ENCODE measurements around the gene NAA20. TPM values are rescaled to one million over a fixed set of nuclear protein-coding genes. Genes with fewer than 3 reads are reported as not detected.

Gene NAA20
- total and polyA plus RNA-seq, 2 of the 4 experiments (the other 2 are of a cell fraction): 35.7 to 58.8 TPM

GRCh38 chr20:20075032-20075431 lies 57.9 kb downstream of the NAA20 start:
- Histone ChIP-seq H3K4me3 (ENCODE audit: insufficient read depth, low read depth, low read length) (no peak overlapping the region), H3K23ac (ENCODE audit: low read depth, low read length) (no peak overlapping the region), H3K9me3 (ENCODE audit: control insufficient read depth, insufficient read depth, low read length) (no peaks in the 10 kb centered on the region), H2BK20ac (ENCODE audit: low read depth, low read length) (no peak overlapping the region), H3K4me2 (ENCODE audit: low read depth, low read length) (no peak overlapping the region), H4K8ac (ENCODE audit: low read depth in 2 of 2, low read length in 2 of 2) (no peak overlapping the region), H3K14ac (replicated peaks; ENCODE audit: low read depth, low read length) (no peak overlapping the region), H2AFZ (replicated peaks; ENCODE audit: low read length, poor library complexity) (no peak overlapping the region), H2AK5ac (ENCODE audit: low read depth, low read length) (no peak overlapping the region), H4K91ac (ENCODE audit: insufficient read depth, low read depth, low read length) (no peak overlapping the region), H4K5ac (ENCODE audit: low read depth, low read length) (no peak overlapping the region), H3K4ac (ENCODE audit: low read depth, low read length) (no peak overlapping the region), H3K36me3 (ENCODE audit: control insufficient read depth, insufficient read depth, low read length) (no peaks in the 10 kb centered on the region), H3K18ac (ENCODE audit: low read depth, low read length) (no peak overlapping the region), H3K27ac (ENCODE audit: insufficient read depth, low read length) (no peak overlapping the region), H2BK15ac (ENCODE audit: low read depth, low read length) (no peak overlapping the region), H4K20me1 (ENCODE audit: insufficient read depth, low read length) (no peaks in the 10 kb centered on the region), H3K79me1 (ENCODE audit: low read depth in 1 of 2, low read length in 2 of 2) (no peaks in the 10 kb centered on the region), H3K56ac (ENCODE audit: extremely low read depth, insufficient read depth, low read length) (no peak overlapping the region), H3K9me1 (ENCODE audit: insufficient read depth, low read length) (no peaks in the 10 kb centered on the region), H2AK9ac (replicated peaks; ENCODE audit: low read depth, low read length, poor library complexity) (no peak overlapping the region), H2BK5ac (ENCODE audit: low read depth, low read length, poor library complexity, severe bottlenecking) (no peak overlapping the region), H3K9ac (ENCODE audit: low read depth, low read length) (no peak overlapping the region), H2BK120ac (ENCODE audit: low read depth, low read length) (no peak overlapping the region), H3K4me1 (ENCODE audit: control insufficient read depth, insufficient read depth, low read length) (no peaks in the 10 kb centered on the region), H3K27me3 (ENCODE audit: control insufficient read depth, insufficient read depth, low read length) (peaks cover 32% of the 10 kb centered on the region)
- DNase-seq: no peak
- in situ Hi-C loops (cut with MboI; ENCODE audit: low sequenced_read_pairs) (loop anchor here (10.0 kb wide), 1 partner anchor 160 kb away; no protein-coding TSS in a partner anchor), dilution Hi-C loops (cut with HindIII; ENCODE audit: low sequenced_read_pairs, unreplicated experiment) (no loop called here), intact Hi-C loops (cut with micrococcal nuclease) (no loop called here)
- BruUV-seq (replicated peaks): no TSS peak
- no CpG with 5 or more reads among the region's 4 CpGs for WGBS, 2 experiments (ENCODE audit: extremely low coverage in 2 of 2, insufficient read length in 1 of 2)
- ChIA-PET POLR2A (ENCODE audit: unreplicated experiment) (no interaction called here), CTCF (no interaction called here)
- TF ChIP-seq RCOR1 (IDR thresholded peaks at IDR 0.05; ENCODE audit: insufficient replicate concordance, low read length) (no peak), MAZ (IDR thresholded peaks at IDR 0.05; ENCODE audit: borderline replicate concordance, low read depth, low read length) (no peak), ELK1 (IDR thresholded peaks at IDR 0.05; ENCODE audit: borderline replicate concordance, low read depth, low read length) (no peak), SMC3 (IDR thresholded peaks at IDR 0.05; ENCODE audit: low read depth, low read length) (no peak), RAD21 (IDR thresholded peaks at IDR 0.05; ENCODE audit: low read length) (no peak), FOS (IDR thresholded peaks at IDR 0.05; ENCODE audit: low read depth, low read length) (no peak), POLR2A (IDR thresholded peaks at IDR 0.05; ENCODE audit: low read depth, low read length) (no peak), CTCF (conservative IDR thresholded peaks at IDR 0.05; ENCODE audit: low read depth, low read length) (no peak), USF2 (IDR thresholded peaks at IDR 0.05; ENCODE audit: low read depth, low read length) (no peak), BHLHE40 (IDR thresholded peaks at IDR 0.05; ENCODE audit: low read depth, low read length) (no peak), MAFK (IDR thresholded peaks at IDR 0.05; ENCODE audit: low read depth, low read length) (no peak), MXI1 (IDR thresholded peaks at IDR 0.05; ENCODE audit: borderline replicate concordance, low read depth, low read length) (no peak), RFX5 (IDR thresholded peaks at IDR 0.05; ENCODE audit: low read depth, low read length) (no peak), CEBPB (IDR thresholded peaks at IDR 0.05; ENCODE audit: low read depth, low read length) (no peak), NFE2L2 (IDR thresholded peaks at IDR 0.05; ENCODE audit: low read depth, low read length) (no peak), CHD1 (IDR thresholded peaks at IDR 0.05; ENCODE audit: low read depth, low read length) (no peak)
- no peak for ATAC-seq (ENCODE audit: low read depth)
